Measurements from ENCODE around the gene TUB.

The TUB gene

DNA sequence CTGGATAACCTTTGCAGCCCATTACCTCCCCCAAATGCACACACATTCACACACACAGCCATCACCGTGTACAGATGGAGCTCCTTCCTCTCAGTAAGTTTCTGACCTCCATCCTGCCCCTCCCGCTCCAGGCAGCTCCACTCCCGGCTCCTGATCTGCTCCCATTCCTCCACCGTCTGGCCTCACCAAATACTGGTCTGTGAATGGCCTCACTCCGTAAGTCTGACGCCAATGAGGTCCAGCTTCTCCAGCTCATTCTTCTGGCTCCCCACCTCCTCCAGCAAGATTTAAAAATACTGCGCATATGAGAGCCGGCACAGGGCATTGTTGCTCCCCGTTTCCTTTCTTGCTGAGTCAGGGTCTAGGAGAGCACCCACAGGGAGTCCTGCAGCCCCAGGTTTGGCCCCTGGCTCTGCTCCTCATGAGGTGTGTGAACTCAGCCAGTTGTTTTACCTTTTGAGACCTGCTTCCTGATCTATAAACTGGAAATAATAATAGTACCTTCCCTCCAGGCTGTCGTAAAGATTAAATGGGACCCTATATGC, 14.0 kb upstream of the TUB start:
- TF ChIP-seq TAF1 (IDR thresholded peaks at IDR 0.05; ENCODE audit: borderline replicate concordance, insufficient read depth, low read length) = no peak
- no peak for TF ChIP-seq FOXP2 (optimal IDR thresholded peaks at IDR 0.05; ENCODE audit: borderline replicate concordance, extremely low read depth, extremely low read length, insufficient read depth)
- TF ChIP-seq, protein P1, sequence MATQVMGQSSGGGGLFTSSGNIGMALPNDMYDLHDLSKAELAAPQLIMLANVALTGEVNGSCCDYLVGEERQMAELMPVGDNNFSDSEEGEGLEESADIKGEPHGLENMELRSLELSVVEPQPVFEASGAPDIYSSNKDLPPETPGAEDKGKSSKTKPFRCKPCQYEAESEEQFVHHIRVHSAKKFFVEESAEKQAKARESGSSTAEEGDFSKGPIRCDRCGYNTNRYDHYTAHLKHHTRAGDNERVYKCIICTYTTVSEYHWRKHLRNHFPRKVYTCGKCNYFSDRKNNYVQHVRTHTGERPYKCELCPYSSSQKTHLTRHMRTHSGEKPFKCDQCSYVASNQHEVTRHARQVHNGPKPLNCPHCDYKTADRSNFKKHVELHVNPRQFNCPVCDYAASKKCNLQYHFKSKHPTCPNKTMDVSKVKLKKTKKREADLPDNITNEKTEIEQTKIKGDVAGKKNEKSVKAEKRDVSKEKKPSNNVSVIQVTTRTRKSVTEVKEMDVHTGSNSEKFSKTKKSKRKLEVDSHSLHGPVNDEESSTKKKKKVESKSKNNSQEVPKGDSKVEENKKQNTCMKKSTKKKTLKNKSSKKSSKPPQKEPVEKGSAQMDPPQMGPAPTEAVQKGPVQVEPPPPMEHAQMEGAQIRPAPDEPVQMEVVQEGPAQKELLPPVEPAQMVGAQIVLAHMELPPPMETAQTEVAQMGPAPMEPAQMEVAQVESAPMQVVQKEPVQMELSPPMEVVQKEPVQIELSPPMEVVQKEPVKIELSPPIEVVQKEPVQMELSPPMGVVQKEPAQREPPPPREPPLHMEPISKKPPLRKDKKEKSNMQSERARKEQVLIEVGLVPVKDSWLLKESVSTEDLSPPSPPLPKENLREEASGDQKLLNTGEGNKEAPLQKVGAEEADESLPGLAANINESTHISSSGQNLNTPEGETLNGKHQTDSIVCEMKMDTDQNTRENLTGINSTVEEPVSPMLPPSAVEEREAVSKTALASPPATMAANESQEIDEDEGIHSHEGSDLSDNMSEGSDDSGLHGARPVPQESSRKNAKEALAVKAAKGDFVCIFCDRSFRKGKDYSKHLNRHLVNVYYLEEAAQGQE (IDR thresholded peaks at IDR 0.05; ENCODE audit: insufficient read depth in 1 of 2, low read depth in 2 of 2, low read length in 2 of 2) = no peak
- no peak for TF ChIP-seq POLR2AphosphoS5 (IDR thresholded peaks at IDR 0.05; ENCODE audit: low read depth, low read length)
- TF ChIP-seq SIN3A (IDR thresholded peaks at IDR 0.05; ENCODE audit: borderline replicate concordance, insufficient read depth, low read length) = no peak

DNA sequence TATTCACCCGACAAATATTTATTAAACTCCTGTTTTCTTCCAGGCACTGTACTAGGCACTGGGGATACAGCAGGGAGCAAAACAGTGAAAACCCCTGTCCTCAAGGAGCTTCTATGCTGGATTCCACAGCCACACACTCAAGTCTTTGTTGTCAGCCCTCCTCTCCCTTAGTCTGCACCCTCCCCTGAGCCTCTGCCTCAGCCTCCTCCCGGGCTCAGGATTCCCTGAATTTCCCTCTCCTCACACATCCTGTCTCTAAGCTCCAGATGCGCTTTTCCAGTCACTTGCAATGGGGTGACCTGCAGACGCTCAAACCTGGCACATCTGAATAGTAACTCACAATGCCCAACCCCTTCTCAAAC, 13.5 kb upstream of the TUB start:
- TF ChIP-seq POLR2AphosphoS5 (IDR thresholded peaks at IDR 0.05; ENCODE audit: low read depth, low read length) = no peak
- no peak for TF ChIP-seq TAF1 (IDR thresholded peaks at IDR 0.05; ENCODE audit: borderline replicate concordance, insufficient read depth, low read length)
- no peak for TF ChIP-seq SIN3A (IDR thresholded peaks at IDR 0.05; ENCODE audit: borderline replicate concordance, insufficient read depth, low read length)
- no peak for TF ChIP-seq FOXP2 (optimal IDR thresholded peaks at IDR 0.05; ENCODE audit: borderline replicate concordance, extremely low read depth, extremely low read length, insufficient read depth)
- TF ChIP-seq, protein P1 (IDR thresholded peaks at IDR 0.05; ENCODE audit: insufficient read depth in 1 of 2, low read depth in 2 of 2, low read length in 2 of 2) = no peak

DNA sequence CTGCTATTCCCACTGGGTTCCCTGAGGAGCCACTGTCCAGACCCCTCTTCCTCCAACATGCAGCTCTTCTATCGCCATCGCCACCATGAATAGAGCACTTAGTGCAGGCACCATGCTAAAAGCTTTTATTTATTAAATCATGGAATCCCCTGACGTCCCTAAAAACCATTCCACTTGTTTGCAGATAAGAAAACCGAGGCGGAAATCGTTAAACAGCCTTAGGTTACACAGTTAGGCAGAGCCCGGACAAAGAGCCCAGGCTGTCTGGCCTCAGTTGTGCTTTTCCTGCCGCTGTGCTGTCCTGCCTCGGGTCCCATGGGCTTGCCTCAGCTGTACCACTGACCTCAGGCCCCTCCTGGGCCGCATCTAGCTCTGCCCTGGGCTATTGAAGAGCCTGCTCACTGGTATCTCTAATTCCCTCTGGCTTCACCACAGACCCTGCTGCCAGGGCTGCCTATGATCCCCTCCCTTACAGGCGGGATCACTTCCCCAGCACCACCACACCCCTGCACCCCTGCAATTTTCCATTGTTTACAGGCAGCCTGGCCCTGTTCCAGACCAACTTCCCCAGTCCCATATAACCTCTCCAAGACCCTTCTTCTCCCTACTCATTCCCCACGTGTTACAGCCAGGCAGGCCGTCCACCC, 13.0 kb upstream of the TUB start:
- TF ChIP-seq TAF1 (IDR thresholded peaks at IDR 0.05; ENCODE audit: borderline replicate concordance, insufficient read depth, low read length) = no peak
- TF ChIP-seq, protein P1 (IDR thresholded peaks at IDR 0.05; ENCODE audit: insufficient read depth in 1 of 2, low read depth in 2 of 2, low read length in 2 of 2) = no peak
- TF ChIP-seq POLR2AphosphoS5 (IDR thresholded peaks at IDR 0.05; ENCODE audit: low read depth, low read length) = no peak
- TF ChIP-seq FOXP2 (optimal IDR thresholded peaks at IDR 0.05; ENCODE audit: borderline replicate concordance, extremely low read depth, extremely low read length, insufficient read depth) = no peak
- TF ChIP-seq SIN3A (IDR thresholded peaks at IDR 0.05; ENCODE audit: borderline replicate concordance, insufficient read depth, low read length) = no peak

DNA sequence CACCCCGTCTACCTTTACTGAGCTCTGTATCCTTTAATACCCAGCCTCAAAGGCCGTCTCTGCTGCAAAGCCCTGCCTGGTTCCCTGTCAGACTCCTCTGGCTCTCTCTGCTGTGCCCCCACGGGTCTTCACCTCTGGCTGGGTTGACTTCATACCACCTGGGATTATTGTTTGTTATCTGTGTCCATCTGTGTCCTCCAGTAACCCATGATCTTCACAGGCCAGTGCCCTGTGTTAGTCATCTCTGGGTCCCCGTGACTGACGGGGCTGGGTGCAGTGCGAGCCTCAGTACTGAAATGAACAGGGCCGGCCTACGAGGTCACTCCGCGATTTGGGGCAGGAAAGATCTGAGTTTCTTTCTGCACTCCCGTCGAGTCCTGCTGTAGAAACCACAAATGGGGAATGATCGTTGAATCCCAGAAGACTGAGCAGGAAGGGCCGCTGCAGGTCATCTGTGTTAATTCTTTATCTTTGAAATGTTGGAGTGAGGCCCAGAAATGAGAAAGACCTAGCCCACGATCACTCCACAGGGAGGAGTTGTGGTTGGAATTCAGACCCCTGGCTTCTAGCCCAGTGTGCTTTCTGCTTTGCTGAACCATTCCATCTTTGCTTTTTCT, 12.3 kb upstream of the TUB start:
- TF ChIP-seq SIN3A (IDR thresholded peaks at IDR 0.05; ENCODE audit: borderline replicate concordance, insufficient read depth, low read length) (no peak), POLR2AphosphoS5 (IDR thresholded peaks at IDR 0.05; ENCODE audit: low read depth, low read length) (no peak), TAF1 (IDR thresholded peaks at IDR 0.05; ENCODE audit: borderline replicate concordance, insufficient read depth, low read length) (no peak)
- TF ChIP-seq, protein P1 (IDR thresholded peaks at IDR 0.05; ENCODE audit: insufficient read depth in 1 of 2, low read depth in 2 of 2, low read length in 2 of 2) = 0 out of 4 replicates have a peak, but pooled peaks of 1 of the 2 experiments have one; percentile 57

Measured in PFSK-1 (cell line).